Upper lobe of left lung (tissue), 6 donors: ENCODE results near the gene PODXL2. TPM values are rescaled to one million over a fixed set of nuclear protein-coding genes. Genes with fewer than 3 reads are reported as not detected.

Experiments
- ATAC-seq, 2 donors: fragments of 200-7000 bp; cut with Tn5 transposase; one replicate each; pipeline ENCODE4 v1.9.1; 2022; ENCODE audit warnings: mild to moderate bottlenecking in 2 of 2, moderate library complexity in 2 of 2; ENCODE audit not compliant: low FRiP score in 2 of 2
- DNase-seq, 2 donors: peaks; one replicate each; pipeline ENCODE4 v3.0.0-alpha.2; 2019 to 2020
- H3K27ac ChIP-seq, 4 donors: fragments of 200-600 bp; sonication (generic); one replicate each; pipeline ENCODE4 v1.5.1; 2016 to 2019
- H3K27me3 ChIP-seq, 4 donors: fragments of 200-600 bp; sonication (generic); one replicate each; pipeline ENCODE4 v1.5.1; 2017 to 2019
- H3K36me3 ChIP-seq, 4 donors: fragments of 200-600 bp; sonication (generic); one replicate each; pipeline ENCODE4 v1.5.1; 2016 to 2019
- H3K4me1 ChIP-seq, 4 donors: fragments of 200-600 bp; sonication (generic); one replicate each; pipeline ENCODE4 v1.5.1; 2018 to 2019
- H3K4me3 ChIP-seq, 4 donors: fragments of 200-600 bp; sonication (generic); one replicate each; pipeline ENCODE4 v1.5.1; 2017 to 2019; ENCODE audit warnings: mild to moderate bottlenecking in 2 of 4, moderate library complexity in 1 of 4
- H3K9me3 ChIP-seq, 4 donors: fragments of 200-600 bp; sonication (generic); one replicate each; pipeline ENCODE4 v1.5.1; 2018 to 2019
- EP300 ChIP-seq, 4 donors: sonication (generic); formaldehyde crosslinking; IDR thresholded peaks; one replicate each; pipeline ENCODE4 v1.5.1; 2017; ENCODE audit warnings: antibody characterized with exemption in 4 of 4, control low read depth in 2 of 4
- POLR2A ChIP-seq, 4 donors: fragments of 450-650 bp; IDR thresholded peaks; one replicate each; pipeline ENCODE4 v1.5.1; 2016 to 2017; ENCODE audit warnings: antibody characterized with exemption in 4 of 4, mild to moderate bottlenecking in 2 of 4
- POLR2AphosphoS5 ChIP-seq, 2 donors: sonication (generic); formaldehyde crosslinking; IDR thresholded peaks; one replicate each; pipeline ENCODE4 v1.5.1; 2017; ENCODE audit warnings: antibody characterized with exemption in 2 of 2
- WGBS, 2 donors: methylation state at CpG; one replicate each; pipeline ENCODE4 v1.1.5; 2017 to 2018; 5-methylcytosine and 5-hydroxymethylcytosine counted together
- total RNA-seq, 6 donors: library from RNA; depleted of rRNA in 4 of 6; stranded (reverse); fragments of >200 nt in 4 of 6; gene quantifications; one replicate each; pipeline versions ENCODE4 v1.1.0 to v1.2.1, GENCODE V29; 2016 to 2021
- TF ChIP-seq, protein P1 (sequence below), 6 experiments: fragments of 450-650 bp in 4 of 6; fragments of 200-600 bp in 2 of 6; sonication (generic) in 2 of 6; IDR thresholded peaks; one replicate each; pipeline ENCODE4 v1.5.1; 2016 to 2019; ENCODE audit warnings: antibody characterized with exemption in 6 of 6
- donor health status: DM: no; HTN: no; CAD: no; lungs with moderate emphysema.
- donor health status: DM: no; HTN: yes; CAD: no; lungs with severe emphysema.

PODXL2 gene
- total RNA-seq, 6 donors from 2014 or later, result 1.0 to 5.1 (median 3.5) TPM

DNA sequence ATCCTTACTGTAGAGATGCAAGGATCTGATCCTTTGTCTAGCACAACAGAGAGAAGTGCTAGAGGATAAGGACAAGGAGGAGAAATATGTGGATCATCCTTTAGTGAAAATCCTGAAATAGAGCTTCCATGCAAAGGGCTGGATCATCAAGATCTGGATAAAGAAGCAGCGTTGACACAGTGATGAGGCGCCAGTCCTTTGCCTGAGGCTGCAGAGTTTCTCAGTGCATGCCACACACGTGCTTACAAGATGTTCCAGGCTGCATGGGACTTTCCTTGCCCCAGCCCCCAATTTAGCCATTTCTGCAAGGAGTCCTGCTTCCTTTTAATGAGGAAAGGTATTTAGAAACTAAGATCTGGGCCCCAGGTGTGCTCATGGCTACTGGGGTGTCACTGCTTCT lies 36.6 kb downstream of the PODXL2 start:
- Histone ChIP-seq H3K4me1 (no peaks in the 10 kb centered on the region), H3K9me3 (no peaks in the 10 kb centered on the region), H3K36me3 (no peaks in the 10 kb centered on the region), H3K4me3 (no peak overlapping the region), H3K27me3 (no peaks in the 10 kb centered on the region), H3K27ac (no peak overlapping the region)
- ATAC-seq (no peak), DNase-seq (no peak)
- WGBS, 2 donors, result 89% methylated on average over 3 of the region's 3 CpGs
- TF ChIP-seq EP300 (IDR thresholded peaks at IDR 0.05) (no peak), POLR2A (IDR thresholded peaks at IDR 0.05) (no peak), POLR2AphosphoS5 (IDR thresholded peaks at IDR 0.05) (no peak)
- TF ChIP-seq, protein P1, sequence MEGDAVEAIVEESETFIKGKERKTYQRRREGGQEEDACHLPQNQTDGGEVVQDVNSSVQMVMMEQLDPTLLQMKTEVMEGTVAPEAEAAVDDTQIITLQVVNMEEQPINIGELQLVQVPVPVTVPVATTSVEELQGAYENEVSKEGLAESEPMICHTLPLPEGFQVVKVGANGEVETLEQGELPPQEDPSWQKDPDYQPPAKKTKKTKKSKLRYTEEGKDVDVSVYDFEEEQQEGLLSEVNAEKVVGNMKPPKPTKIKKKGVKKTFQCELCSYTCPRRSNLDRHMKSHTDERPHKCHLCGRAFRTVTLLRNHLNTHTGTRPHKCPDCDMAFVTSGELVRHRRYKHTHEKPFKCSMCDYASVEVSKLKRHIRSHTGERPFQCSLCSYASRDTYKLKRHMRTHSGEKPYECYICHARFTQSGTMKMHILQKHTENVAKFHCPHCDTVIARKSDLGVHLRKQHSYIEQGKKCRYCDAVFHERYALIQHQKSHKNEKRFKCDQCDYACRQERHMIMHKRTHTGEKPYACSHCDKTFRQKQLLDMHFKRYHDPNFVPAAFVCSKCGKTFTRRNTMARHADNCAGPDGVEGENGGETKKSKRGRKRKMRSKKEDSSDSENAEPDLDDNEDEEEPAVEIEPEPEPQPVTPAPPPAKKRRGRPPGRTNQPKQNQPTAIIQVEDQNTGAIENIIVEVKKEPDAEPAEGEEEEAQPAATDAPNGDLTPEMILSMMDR (IDR thresholded peaks at IDR 0.05), result no peak

DNA sequence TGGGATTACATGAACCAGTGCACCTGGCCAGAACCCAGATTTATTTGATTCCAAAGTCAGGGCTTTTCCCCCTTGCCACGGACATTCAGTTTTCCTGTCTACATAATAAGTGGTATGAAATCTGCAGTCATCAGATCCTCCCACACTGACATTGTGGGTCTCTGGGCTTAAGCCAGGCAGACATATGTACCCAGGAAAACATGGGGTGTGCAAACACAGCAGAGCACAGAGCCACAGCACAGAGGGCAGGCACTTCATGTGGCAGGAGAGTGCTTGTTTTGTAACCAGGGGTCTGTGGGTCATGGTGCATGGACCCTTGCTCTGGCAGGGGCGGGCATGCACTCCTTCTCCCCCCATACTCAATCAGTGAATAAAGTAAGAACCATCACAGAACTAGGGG lies 37.7 kb downstream of the PODXL2 start:
- H3K27ac ChIP-seq, result no peak overlapping the region
- no peak for TF ChIP-seq POLR2A (IDR thresholded peaks at IDR 0.05)
- no peak for TF ChIP-seq EP300 (IDR thresholded peaks at IDR 0.05)
- TF ChIP-seq, protein P1 (IDR thresholded peaks at IDR 0.05), result no peak
- TF ChIP-seq POLR2AphosphoS5 (IDR thresholded peaks at IDR 0.05), result no peak
- ATAC-seq, result no peak
- H3K4me3 ChIP-seq, result no peak overlapping the region
- H3K4me1 ChIP-seq, result peaks cover 0 to 6% (median 2%) of the 10 kb centered on the region in 4 donors
- H3K9me3 ChIP-seq, result no peaks in the 10 kb centered on the region
- DNase-seq, result no peak
- no peaks in the 10 kb centered on the region for H3K27me3 ChIP-seq
- H3K36me3 ChIP-seq, result no peaks in the 10 kb centered on the region
- WGBS, 2 donors, result 85 to 87% methylated on average over 2 of the region's 2 CpGs

DNA sequence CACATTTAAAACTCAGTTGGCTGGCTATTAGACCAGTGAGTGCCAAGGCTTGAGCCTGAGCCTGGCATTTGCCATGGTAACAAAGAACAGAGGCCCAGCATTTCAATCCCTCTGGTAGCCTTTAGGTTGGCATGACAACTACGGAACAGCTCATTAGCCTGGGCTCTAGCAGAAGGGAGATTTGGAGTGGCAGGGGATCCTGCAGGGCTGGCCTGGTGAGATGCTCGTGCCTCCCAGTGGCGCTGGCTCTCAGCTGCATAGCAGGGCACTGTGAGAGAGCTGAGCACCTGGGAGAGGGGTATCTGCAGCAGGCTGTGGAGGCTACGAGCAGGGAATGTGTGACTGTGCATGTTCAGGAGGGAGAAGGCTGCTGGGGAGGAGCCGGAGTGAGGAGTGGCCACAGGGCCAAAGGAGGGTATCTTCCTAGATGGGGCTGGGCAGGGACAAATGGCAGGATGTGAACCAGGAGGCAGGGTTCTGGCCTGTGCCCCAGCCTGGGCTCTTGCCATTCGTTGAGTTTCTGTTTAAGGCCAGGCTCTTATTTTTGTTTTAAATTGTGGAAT lies 38.2 kb downstream of the PODXL2 start:
- no peak overlapping the region for H3K4me3 ChIP-seq
- H3K27me3 ChIP-seq, result no peaks in the 10 kb centered on the region
- DNase-seq (no peak), ATAC-seq (no peak)
- H3K4me1 ChIP-seq, result peaks cover 3 to 12% (median 8%) of the 10 kb centered on the region in 4 donors
- no peak for TF ChIP-seq POLR2A (IDR thresholded peaks at IDR 0.05)
- TF ChIP-seq EP300 (IDR thresholded peaks at IDR 0.05), result no peak
- TF ChIP-seq, protein P1 (IDR thresholded peaks at IDR 0.05), result no peak
- TF ChIP-seq POLR2AphosphoS5 (IDR thresholded peaks at IDR 0.05), result no peak
- H3K36me3 ChIP-seq, result no peaks in the 10 kb centered on the region
- no peak overlapping the region for H3K27ac ChIP-seq
- 74 to 87% methylated on average over 4 to 6 of the region's 6 CpGs for WGBS, 2 donors
- H3K9me3 ChIP-seq, result no peaks in the 10 kb centered on the region

DNA sequence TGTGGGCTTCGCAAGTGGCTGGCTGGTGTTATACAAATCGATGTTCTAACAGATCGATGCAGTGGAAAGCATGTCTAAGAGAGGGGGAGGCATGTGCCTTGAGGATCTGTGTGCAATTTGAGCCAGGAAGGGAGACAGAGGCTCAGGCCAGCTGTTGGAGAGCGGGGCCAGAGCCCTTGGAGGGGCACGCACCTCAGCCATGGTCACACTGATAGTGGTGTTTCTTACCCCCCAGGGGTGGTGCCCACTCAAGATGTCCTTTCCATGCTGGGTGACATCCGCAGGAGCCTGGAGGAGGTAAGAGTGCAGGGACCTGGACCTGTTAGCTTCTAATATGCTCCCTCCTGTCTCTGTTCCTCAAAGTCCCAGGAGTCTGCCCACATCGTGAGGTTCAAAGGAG lies 39.9 kb downstream of the PODXL2 start:
- DNase-seq (no peak), ATAC-seq (no peak)
- Histone ChIP-seq H3K27ac (no peak overlapping the region), H3K27me3 (no peaks in the 10 kb centered on the region), H3K36me3 (no peaks in the 10 kb centered on the region), H3K4me3 (no peak overlapping the region), H3K4me1 (peaks cover 12 to 21% (median 15%) of the 10 kb centered on the region in 4 donors), H3K9me3 (no peaks in the 10 kb centered on the region)
- TF ChIP-seq, protein P1 (IDR thresholded peaks at IDR 0.05), result no peak
- TF ChIP-seq POLR2A (IDR thresholded peaks at IDR 0.05), result no peak
- no peak for TF ChIP-seq EP300 (IDR thresholded peaks at IDR 0.05)
- TF ChIP-seq POLR2AphosphoS5 (IDR thresholded peaks at IDR 0.05), result no peak
- 96 to 98% methylated on average over 7 of the region's 7 CpGs for WGBS, 2 donors
